ENCODE results near the gene CELSR1.

DNA sequence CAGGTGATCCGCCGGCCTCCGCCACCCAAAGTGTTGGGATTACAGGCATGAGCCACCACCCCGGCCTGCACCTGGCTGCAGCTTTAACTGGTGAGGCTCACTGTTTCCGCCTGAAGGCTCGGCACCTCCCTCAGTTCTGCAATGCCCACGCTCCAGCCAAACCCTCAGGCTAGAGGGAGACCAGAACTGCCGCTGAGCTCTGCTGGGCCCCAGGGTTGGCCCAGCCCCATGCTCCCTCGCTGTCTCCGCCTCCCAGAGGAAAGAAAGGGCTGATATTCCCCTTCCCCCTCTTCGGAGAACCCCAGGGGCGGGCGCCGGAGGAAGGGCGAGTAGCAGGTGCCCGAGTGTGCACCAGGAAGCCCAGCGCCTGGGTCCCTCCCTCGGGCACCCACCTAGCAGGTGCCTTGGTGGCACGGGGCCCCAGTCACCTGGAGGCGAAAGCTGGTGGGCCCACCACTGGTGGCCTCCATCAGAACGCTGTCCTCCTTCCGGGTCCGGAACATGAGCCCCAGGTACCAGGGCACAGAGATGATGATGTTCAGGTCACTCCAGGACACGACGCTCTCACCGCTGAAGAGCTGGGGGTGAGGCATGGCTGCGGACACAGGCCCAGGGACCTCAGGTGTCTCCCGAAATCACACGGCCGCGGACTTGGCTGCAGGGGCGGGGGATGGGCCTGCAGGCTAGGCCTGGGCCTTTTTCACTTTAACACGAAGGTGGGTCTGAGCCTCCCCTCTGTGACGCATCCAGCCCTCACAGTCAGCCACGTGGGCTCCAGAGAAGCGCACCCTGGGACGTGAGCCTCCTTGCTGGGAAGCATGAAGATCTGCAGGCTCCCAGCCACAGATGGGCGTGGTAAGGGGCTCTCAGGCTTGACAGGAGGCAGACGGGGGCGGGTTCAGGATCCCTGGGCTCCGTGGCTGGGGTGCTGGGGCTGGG is 128.6 kb downstream of the CELSR1 start:
- TF ChIP-seq, protein P1, sequence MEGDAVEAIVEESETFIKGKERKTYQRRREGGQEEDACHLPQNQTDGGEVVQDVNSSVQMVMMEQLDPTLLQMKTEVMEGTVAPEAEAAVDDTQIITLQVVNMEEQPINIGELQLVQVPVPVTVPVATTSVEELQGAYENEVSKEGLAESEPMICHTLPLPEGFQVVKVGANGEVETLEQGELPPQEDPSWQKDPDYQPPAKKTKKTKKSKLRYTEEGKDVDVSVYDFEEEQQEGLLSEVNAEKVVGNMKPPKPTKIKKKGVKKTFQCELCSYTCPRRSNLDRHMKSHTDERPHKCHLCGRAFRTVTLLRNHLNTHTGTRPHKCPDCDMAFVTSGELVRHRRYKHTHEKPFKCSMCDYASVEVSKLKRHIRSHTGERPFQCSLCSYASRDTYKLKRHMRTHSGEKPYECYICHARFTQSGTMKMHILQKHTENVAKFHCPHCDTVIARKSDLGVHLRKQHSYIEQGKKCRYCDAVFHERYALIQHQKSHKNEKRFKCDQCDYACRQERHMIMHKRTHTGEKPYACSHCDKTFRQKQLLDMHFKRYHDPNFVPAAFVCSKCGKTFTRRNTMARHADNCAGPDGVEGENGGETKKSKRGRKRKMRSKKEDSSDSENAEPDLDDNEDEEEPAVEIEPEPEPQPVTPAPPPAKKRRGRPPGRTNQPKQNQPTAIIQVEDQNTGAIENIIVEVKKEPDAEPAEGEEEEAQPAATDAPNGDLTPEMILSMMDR (IDR thresholded peaks at IDR 0.05; ENCODE audit: low read depth, low read length, poor library complexity, severe bottlenecking) = no peak
- no peak for TF ChIP-seq EZH2phosphoT487 (IDR thresholded peaks at IDR 0.05; ENCODE audit: borderline replicate concordance, low read length)

All from DOHH2 (cell line).